K562 (cell line): ENCODE results near the gene PCDH9.

Source experiments
- CEBPB ChIP-seq: fragments of 450-650 bp; IDR thresholded peaks from 2 replicates; pipeline ENCODE4 v1.6.1; 2016; ENCODE audit warnings: missing genetic modification characterization, missing compliant biosample characterization
- CHD1 ChIP-seq: fragments of 200-600 bp; sonication (generic); IDR thresholded peaks from one replicate; pipeline ENCODE4 v1.6.1; 2012; ENCODE audit warnings: mild to moderate bottlenecking, moderate library complexity, low read length, inconsistent platforms
- EZH2 ChIP-seq: IDR thresholded peaks from 2 replicates; pipeline ENCODE4 v1.6.1; 2012; ENCODE audit warnings: low read depth, mild to moderate bottlenecking, inconsistent platforms, low read length, borderline replicate concordance
- HCFC1 ChIP-seq: IDR thresholded peaks from 2 replicates; pipeline ENCODE4 v1.6.1; 2012; ENCODE audit warnings: low read depth, low read length, improper control_type of control experiment
- IRF2 ChIP-seq: sonication (generic); formaldehyde crosslinking; IDR thresholded peaks from 2 replicates; pipeline ENCODE4 v1.8.1; 2022; ENCODE audit warnings: mild to moderate bottlenecking, missing genetic modification reagents
- POLR2A ChIP-seq: fragments of 450-650 bp; conservative IDR thresholded peaks from 2 replicates; pipeline ENCODE4 v1.6.1; 2016
- ZBTB1 ChIP-seq: sonication (generic); formaldehyde crosslinking; IDR thresholded peaks from 2 replicates; pipeline ENCODE4 v1.8.1; 2023; ENCODE audit warnings: missing genetic modification reagents, low read depth, mild to moderate bottlenecking, borderline replicate concordance
- ZKSCAN1 ChIP-seq: fragments of 150-350 bp; IDR thresholded peaks from 2 replicates; pipeline ENCODE4 v1.6.1; 2016; ENCODE audit warnings: low read depth, low read length
- TF ChIP-seq, protein P1 (sequence below), 3 experiments: IDR thresholded peaks in 2 of 3; conservative IDR thresholded peaks in 1 of 3; 2 replicates each; pipeline ENCODE4 v1.5.1; 2011 to 2012; ENCODE audit warnings: low read length in 3 of 3, mild to moderate bottlenecking in 3 of 3, control low read depth in 2 of 3, improper control_type of control experiment in 1 of 3, inconsistent platforms in 1 of 3, low read depth in 1 of 3, mixed read lengths in 1 of 3, moderate library complexity in 1 of 3; ENCODE audit not compliant: insufficient read depth in 2 of 3
- TF ChIP-seq, protein P2 (sequence below): conservative IDR thresholded peaks from 2 replicates; pipeline ENCODE4 v1.6.1; 2011; ENCODE audit warnings: low read depth, mild to moderate bottlenecking, low read length; ENCODE audit not compliant: control insufficient read depth
- TF ChIP-seq, protein P3 (sequence below): fragments of 450-650 bp; IDR thresholded peaks from 2 replicates; pipeline ENCODE4 v1.6.1; 2017; ENCODE audit warnings: antibody characterized with exemption, mild to moderate bottlenecking

DNA sequence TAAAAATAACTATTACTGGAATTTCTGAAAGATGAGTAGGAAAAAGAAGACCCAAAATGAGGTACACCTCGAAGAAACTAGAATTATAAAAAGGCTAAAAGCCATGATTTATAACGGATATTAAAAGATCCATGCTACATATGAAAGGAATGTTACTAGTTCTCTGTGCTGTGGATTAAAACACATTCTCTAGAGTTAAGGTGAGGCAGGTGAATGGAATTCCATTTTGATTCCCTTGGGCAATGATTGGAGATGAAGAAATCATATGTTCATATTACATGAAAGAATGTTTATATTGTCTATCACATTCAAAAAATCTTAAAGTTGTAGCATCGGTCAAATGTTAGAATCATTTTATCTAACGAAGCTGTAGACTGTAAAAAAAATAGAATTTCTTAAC is 783.7 kb downstream of the PCDH9 start:
- TF ChIP-seq HCFC1 = no peak
- TF ChIP-seq ZBTB1 (CRISPR knock-in tag) = no peak
- TF ChIP-seq, protein P1, sequence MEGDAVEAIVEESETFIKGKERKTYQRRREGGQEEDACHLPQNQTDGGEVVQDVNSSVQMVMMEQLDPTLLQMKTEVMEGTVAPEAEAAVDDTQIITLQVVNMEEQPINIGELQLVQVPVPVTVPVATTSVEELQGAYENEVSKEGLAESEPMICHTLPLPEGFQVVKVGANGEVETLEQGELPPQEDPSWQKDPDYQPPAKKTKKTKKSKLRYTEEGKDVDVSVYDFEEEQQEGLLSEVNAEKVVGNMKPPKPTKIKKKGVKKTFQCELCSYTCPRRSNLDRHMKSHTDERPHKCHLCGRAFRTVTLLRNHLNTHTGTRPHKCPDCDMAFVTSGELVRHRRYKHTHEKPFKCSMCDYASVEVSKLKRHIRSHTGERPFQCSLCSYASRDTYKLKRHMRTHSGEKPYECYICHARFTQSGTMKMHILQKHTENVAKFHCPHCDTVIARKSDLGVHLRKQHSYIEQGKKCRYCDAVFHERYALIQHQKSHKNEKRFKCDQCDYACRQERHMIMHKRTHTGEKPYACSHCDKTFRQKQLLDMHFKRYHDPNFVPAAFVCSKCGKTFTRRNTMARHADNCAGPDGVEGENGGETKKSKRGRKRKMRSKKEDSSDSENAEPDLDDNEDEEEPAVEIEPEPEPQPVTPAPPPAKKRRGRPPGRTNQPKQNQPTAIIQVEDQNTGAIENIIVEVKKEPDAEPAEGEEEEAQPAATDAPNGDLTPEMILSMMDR (IDR thresholded peaks at IDR 0.05 in 2 of 3, conservative IDR thresholded peaks at IDR 0.05 in 1 of 3; ENCODE audit: insufficient read depth in 2 of 3, low read depth in 1 of 3, low read length in 3 of 3) = no peak
- TF ChIP-seq, protein P2, sequence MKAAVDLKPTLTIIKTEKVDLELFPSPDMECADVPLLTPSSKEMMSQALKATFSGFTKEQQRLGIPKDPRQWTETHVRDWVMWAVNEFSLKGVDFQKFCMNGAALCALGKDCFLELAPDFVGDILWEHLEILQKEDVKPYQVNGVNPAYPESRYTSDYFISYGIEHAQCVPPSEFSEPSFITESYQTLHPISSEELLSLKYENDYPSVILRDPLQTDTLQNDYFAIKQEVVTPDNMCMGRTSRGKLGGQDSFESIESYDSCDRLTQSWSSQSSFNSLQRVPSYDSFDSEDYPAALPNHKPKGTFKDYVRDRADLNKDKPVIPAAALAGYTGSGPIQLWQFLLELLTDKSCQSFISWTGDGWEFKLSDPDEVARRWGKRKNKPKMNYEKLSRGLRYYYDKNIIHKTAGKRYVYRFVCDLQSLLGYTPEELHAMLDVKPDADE = no peak
- no peak for TF ChIP-seq EZH2
- TF ChIP-seq, protein P3, sequence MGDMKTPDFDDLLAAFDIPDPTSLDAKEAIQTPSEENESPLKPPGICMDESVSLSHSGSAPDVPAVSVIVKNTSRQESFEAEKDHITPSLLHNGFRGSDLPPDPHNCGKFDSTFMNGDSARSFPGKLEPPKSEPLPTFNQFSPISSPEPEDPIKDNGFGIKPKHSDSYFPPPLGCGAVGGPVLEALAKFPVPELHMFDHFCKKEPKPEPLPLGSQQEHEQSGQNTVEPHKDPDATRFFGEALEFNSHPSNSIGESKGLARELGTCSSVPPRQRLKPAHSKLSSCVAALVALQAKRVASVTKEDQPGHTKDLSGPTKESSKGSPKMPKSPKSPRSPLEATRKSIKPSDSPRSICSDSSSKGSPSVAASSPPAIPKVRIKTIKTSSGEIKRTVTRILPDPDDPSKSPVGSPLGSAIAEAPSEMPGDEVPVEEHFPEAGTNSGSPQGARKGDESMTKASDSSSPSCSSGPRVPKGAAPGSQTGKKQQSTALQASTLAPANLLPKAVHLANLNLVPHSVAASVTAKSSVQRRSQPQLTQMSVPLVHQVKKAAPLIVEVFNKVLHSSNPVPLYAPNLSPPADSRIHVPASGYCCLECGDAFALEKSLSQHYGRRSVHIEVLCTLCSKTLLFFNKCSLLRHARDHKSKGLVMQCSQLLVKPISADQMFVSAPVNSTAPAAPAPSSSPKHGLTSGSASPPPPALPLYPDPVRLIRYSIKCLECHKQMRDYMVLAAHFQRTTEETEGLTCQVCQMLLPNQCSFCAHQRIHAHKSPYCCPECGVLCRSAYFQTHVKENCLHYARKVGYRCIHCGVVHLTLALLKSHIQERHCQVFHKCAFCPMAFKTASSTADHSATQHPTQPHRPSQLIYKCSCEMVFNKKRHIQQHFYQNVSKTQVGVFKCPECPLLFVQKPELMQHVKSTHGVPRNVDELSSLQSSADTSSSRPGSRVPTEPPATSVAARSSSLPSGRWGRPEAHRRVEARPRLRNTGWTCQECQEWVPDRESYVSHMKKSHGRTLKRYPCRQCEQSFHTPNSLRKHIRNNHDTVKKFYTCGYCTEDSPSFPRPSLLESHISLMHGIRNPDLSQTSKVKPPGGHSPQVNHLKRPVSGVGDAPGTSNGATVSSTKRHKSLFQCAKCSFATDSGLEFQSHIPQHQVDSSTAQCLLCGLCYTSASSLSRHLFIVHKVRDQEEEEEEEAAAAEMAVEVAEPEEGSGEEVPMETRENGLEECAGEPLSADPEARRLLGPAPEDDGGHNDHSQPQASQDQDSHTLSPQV = no peak
- no peak for TF ChIP-seq CEBPB (tag)
- no peak for TF ChIP-seq POLR2A
- no peak for TF ChIP-seq CHD1
- no peak for TF ChIP-seq ZKSCAN1
- no peak for TF ChIP-seq IRF2 (CRISPR knock-in tag)
